Measurements from ENCODE around the gene CYBRD1.

CYBRD1 gene

GRCh38 chr2:171505374-171505773 is 16.9 kb upstream of the CYBRD1 start:
- DNase-seq (ENCODE audit: low read depth in 1 of 2, low spot score in 1 of 2): no peak
- Histone ChIP-seq H3K4me3 (replicated peaks; ENCODE audit: insufficient read depth, low read length) (no peak overlapping the region), H3K27me3 (ENCODE audit: insufficient read depth, poor library complexity, severe bottlenecking) (no peaks in the 10 kb centered on the region), H3K27ac (replicated peaks) (no peak overlapping the region)
- TF ChIP-seq POLR2AphosphoS5 (IDR thresholded peaks at IDR 0.05; ENCODE audit: low read depth): no peak
- TF ChIP-seq CTCF (IDR thresholded peaks at IDR 0.05; ENCODE audit: insufficient read depth, low read length): no peak
- no peak for TF ChIP-seq REST (IDR thresholded peaks at IDR 0.05; ENCODE audit: insufficient replicate concordance, low read depth)
- no peak for TF ChIP-seq GABPA (IDR thresholded peaks at IDR 0.05; ENCODE audit: low read depth)
- TF ChIP-seq SPI1 (IDR thresholded peaks at IDR 0.05; ENCODE audit: borderline replicate concordance, low read depth): no peak; the same call in 1 of the 2 replicates

GRCh38 chr2:171509945-171510731 is 12.1 kb upstream of the CYBRD1 start:
- Histone ChIP-seq H3K27ac (replicated peaks) (no peak overlapping the region), H3K4me3 (replicated peaks; ENCODE audit: insufficient read depth, low read length) (no peak overlapping the region), H3K27me3 (ENCODE audit: insufficient read depth, poor library complexity, severe bottlenecking) (no peaks in the 10 kb centered on the region)
- no peak for DNase-seq (ENCODE audit: low read depth in 1 of 2, low spot score in 1 of 2)
- TF ChIP-seq CTCF (IDR thresholded peaks at IDR 0.05; ENCODE audit: insufficient read depth, low read length) (no peak), SPI1 (IDR thresholded peaks at IDR 0.05; ENCODE audit: borderline replicate concordance, low read depth) (no peak), GABPA (IDR thresholded peaks at IDR 0.05; ENCODE audit: low read depth) (no peak), POLR2AphosphoS5 (IDR thresholded peaks at IDR 0.05; ENCODE audit: low read depth) (no peak), REST (IDR thresholded peaks at IDR 0.05; ENCODE audit: insufficient replicate concordance, low read depth) (no peak)

- 0 out of 2 replicates have a peak overlapping the region, but pooled peaks have one; percentile 26 for H3K27ac ChIP-seq (replicated peaks)
- no peak for TF ChIP-seq CTCF (IDR thresholded peaks at IDR 0.05; ENCODE audit: insufficient read depth, low read length)
- TF ChIP-seq REST (IDR thresholded peaks at IDR 0.05; ENCODE audit: insufficient replicate concordance, low read depth): no peak
- TF ChIP-seq GABPA (IDR thresholded peaks at IDR 0.05; ENCODE audit: low read depth): no peak
- TF ChIP-seq POLR2AphosphoS5 (IDR thresholded peaks at IDR 0.05; ENCODE audit: low read depth): no peak
- TF ChIP-seq SPI1 (IDR thresholded peaks at IDR 0.05; ENCODE audit: borderline replicate concordance, low read depth): no peak
- H3K4me3 ChIP-seq (replicated peaks; ENCODE audit: insufficient read depth, low read length): no peak overlapping the region
- H3K27me3 ChIP-seq (ENCODE audit: insufficient read depth, poor library complexity, severe bottlenecking): no peaks in the 10 kb centered on the region
- peak in 1 of 2 experiments; percentile 10 for DNase-seq (ENCODE audit: low read depth in 1 of 2, low spot score in 1 of 2)
Measured at GRCh38 chr2:171512014-171512413, 10.3 kb upstream of the CYBRD1 start.

Data from HL-60 (cell line).